Fibroblast of skin of left biceps (primary cell): ENCODE measurements around the gene SPON2.
A peak's percentile ranks its signal among the peaks of the same experiment; 100 is the strongest.

Experiments used
- DNase-seq, 2 experiments: peaks; one replicate each; pipeline ENCODE4 v3.0.0-alpha.2; 2013; ENCODE audit warnings: low read depth in 2 of 2

The SPON2 gene

GRCh38 chr4:1208970-1209704 is 36.8 kb upstream of the SPON2 start:
- no peak for DNase-seq

- DNase-seq = no peak
These were observed 36.0 kb upstream of the SPON2 start for GRCh38 chr4:1208266-1208961.

GRCh38 chr4:1207603-1208265 is 35.4 kb upstream of the SPON2 start:
- DNase-seq = no peak

DNA sequence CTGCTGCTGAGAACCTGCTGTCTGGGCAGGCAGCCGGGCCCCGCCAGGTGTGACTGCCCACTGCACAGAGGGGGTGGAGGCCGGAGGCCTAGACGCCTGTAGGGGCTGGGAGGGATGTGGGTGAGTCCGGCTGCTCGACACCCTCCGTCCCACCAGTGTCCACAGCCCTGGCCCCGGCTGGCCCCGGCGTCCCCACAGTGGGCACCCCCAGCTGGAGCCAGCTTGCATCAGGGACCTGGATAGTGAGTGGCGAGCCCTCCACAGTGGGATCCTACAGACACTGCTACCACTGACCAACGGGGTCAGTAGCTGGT is 34.7 kb upstream of the SPON2 start:
- no peak for DNase-seq

- no peak for DNase-seq
These were observed 34.1 kb upstream of the SPON2 start for GRCh38 chr4:1206299-1207156.

DNA sequence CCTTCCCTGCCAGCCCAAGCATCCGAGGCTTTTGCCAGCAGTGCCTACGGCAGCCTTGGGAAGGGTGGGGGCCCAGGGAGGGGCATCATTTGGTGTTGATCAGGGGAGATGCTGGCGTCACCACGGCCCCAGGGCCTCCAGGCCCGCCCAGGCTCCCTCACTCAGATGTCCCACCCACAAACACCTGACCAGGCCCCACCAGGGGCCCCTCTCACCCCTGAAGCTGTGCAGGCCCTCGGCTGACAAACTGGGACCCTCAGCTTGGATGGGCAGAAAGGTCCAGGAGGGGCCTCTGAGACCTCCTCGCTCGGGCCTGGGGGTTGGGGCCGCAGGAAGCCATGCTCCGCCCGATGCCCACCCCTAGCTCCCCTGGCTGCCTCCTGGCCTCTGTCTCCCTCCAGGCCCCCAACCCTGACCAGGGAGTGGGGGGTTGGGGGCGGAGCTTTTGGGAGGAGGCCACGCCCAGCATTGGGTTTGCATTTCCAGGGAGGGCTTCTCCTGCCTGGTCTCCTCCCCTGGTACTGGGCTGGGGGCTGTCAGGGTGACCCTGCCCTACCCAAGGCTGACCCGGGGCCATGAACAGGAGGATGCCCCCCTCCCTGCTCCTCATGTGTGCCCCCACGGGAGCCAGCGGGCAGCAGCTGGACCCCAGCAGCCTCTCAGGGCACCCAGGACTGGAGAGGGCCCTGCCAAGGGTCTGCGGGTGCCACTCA is 33.4 kb upstream of the SPON2 start:
- DNase-seq = no peak

GRCh38 chr4:1204828-1205585 is 32.6 kb upstream of the SPON2 start:
- no peak for DNase-seq

GRCh38 chr4:1204286-1204827 is 32.0 kb upstream of the SPON2 start:
- no peak for DNase-seq

DNA sequence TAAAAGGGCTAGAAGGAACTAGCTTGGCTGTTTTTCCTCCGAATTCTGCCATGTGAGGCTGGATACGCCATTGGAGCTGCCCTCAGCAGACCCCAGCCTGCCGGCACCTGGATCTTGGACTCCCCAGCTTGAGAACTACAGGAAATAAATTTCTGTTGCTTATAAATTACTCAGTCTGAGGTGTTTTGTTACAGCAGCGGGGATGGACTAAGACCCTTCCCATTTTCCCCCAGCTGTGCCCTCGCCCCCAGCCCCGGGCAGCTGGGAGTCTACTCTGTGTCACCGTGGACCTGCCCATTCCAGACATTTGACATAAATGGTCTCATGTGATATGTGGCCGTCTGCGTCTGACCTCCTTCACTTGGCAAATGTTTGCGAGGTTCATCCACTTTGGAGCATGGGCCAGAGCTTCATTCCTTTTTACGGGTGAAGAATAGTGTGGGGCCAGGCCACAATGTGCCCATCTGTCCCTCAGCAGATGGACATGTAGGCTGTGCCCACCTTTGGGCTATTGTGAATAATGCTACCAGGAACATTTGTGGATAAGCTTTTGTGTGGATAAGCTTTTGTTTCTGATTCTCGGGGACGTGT is 30.7 kb upstream of the SPON2 start:
- no peak for DNase-seq

DNA sequence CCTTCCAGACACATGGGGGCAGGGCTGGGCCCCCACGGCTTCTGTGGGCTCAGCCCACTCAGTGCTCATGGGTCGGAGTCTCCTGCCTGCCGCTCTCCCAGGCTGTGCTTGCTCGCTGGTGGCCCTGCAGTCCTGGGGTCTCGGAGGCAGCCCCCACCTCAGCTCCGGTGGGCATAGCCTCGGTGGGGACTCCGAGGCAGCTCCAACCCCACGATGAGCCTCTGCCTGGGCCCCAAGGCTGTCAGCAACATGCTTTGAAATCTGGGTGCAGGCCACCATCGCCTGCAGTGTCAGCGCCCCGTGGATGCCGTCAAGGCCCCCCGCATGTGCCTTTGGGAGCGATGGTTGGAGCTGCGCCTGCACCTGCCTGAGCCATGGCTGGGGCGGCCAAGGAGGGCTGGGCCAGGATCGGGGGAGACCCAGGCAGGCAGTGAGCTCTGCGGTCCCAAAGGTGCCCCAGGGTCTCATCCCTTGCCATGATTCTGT is 30.2 kb upstream of the SPON2 start:
- DNase-seq = no peak

GRCh38 chr4:1201851-1202525 is 29.6 kb upstream of the SPON2 start:
- peak; percentile 57 to 61 for DNase-seq

DNA sequence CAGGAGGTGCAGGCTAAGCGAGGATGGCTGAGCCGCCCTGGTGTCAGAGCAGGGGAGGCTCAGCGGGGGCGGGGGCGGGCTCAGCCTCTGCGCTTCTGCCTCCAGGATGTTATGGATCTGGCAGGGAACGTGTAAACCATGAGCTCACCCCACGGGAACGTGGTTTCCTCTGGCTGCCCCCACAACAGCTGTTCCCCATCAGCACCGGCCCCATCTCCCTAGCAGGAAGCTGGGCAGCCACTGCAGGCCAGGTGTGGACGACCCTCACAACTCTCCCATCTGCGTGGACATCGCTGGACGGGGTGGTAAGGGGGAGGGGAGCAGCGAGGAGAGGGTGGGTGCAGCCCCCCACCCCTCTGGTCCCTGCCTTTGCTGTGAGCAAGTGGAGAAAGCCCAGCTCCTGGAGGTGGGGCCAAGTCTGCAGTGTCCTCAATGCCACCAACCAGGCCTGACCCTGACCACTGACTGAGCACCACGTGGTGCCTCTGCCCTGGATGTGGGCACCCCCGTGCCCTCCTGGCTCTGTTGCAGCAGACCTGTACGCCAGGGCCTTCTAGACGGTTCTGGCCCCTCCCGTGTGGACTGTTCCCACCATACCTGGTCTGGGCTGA is 28.1 kb upstream of the SPON2 start:
- DNase-seq = peak; percentile 66 to 67

- DNase-seq = no peak
These were observed 27.4 kb upstream of the SPON2 start for GRCh38 chr4:1199556-1200331.

- DNase-seq = no peak
These were observed 25.9 kb upstream of the SPON2 start for GRCh38 chr4:1198098-1198844.

GRCh38 chr4:1196421-1197183 is 24.2 kb upstream of the SPON2 start:
- no peak for DNase-seq

DNA sequence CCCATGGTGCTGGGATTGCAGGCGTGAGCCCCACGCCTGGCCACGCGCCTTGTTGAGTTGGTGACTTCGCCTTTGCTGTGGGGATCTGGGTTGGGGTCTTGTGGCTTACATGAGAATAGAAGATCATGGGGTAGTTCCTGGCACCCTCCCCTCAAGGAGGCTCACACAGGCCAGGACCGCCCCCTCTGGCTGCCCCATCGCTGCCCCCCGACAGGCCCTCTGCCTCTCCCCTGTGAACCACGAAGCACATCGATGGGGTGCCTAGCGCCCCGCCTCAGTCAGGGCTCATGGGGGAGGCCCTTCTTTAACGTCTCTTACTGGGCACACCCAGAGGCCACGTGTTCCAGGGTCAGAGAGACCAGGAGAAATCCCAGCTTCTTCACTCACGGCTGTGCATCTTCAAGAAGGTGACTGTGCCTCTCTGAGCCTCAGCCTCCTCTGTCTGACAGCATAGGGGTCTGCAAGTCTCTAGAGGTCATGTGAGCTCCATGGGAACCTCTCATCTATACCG is 23.6 kb upstream of the SPON2 start:
- DNase-seq = no peak
